B cell (primary cell): Measurements from ENCODE around the gene ST6GALNAC1. TPM values are rescaled to one million over a fixed set of nuclear protein-coding genes. Genes with fewer than 3 reads are reported as not detected.

Experiments
- ATAC-seq: fragments of 200-7000 bp; cut with Tn5 transposase; one replicate; pipeline ENCODE4 v1.10.0; 2021; ENCODE audit warnings: low read depth, mild to moderate bottlenecking, moderate number of reproducible peaks, moderate library complexity
- CTCF ChIA-PET: fragments of 350-600 bp; sonication (Branson Sonifier 250); formaldehyde crosslinking; loops from one replicate; lab custom pipeline; 2021; ENCODE audit warnings: antibody characterized with exemption, inconsistent platforms; lab: Charles Lee
- POLR2A ChIA-PET: fragments of 350-600 bp; sonication (Branson Sonifier 250); formaldehyde crosslinking; loops from one replicate; lab custom pipeline; 2021; ENCODE audit warnings: antibody characterized with exemption; lab: Charles Lee
- DNase-seq: peaks from one replicate; pipeline ENCODE4 v3.0.0; 2013
- H2AFZ ChIP-seq: 2 replicates; pipeline ENCODE4 v1.6.1; 2012; ENCODE audit warnings: mild to moderate bottlenecking, low read depth, low read length; ENCODE audit not compliant: insufficient read depth, poor library complexity, severe bottlenecking
- H3K27ac ChIP-seq, 2 donors: 1 replicate in 1 of 2; 2 replicates in 1 of 2; pipeline ENCODE4 v1.5.1; 2012 to 2013; ENCODE audit warnings: low read length in 2 of 2, mild to moderate bottlenecking in 2 of 2, moderate library complexity in 1 of 2
- H3K27me3 ChIP-seq, 4 experiments: fragments of 200-600 bp in 1 of 4; sonication (generic) in 1 of 4; replicated peaks in 1 of 4; 1 replicate in 2 of 4; 2 replicates in 2 of 4; pipeline versions ENCODE4 v1.6.1 to v1.7.0; 2013 to 2016; ENCODE audit warnings: low read length in 3 of 4, mild to moderate bottlenecking in 2 of 4, mixed read lengths in 1 of 4, moderate library complexity in 1 of 4; ENCODE audit not compliant: insufficient read depth in 4 of 4, control insufficient read depth in 3 of 4; ENCODE audit errors: control extremely low read depth in 1 of 4
- H3K36me3 ChIP-seq, 2 experiments: replicated peaks in 1 of 2; 1 replicate in 1 of 2; 2 replicates in 1 of 2; pipeline versions ENCODE4 v1.6.1 to v1.7.1; 2013; ENCODE audit warnings: low read length in 1 of 2; ENCODE audit not compliant: insufficient read depth in 2 of 2, control insufficient read depth in 1 of 2; ENCODE audit errors: control extremely low read depth in 1 of 2, extremely low read depth in 1 of 2
- H3K4me1 ChIP-seq, 2 donors: fragments of 200-600 bp in 1 of 2; sonication (generic) in 1 of 2; 1 replicate in 1 of 2; 2 replicates in 1 of 2; pipeline versions ENCODE4 v1.5.1 to v1.6.1; 2013 to 2017; ENCODE audit warnings: low read length in 2 of 2; ENCODE audit not compliant: control insufficient read depth in 2 of 2, insufficient read depth in 2 of 2
- H3K4me2 ChIP-seq: replicated peaks from 2 replicates; pipeline ENCODE3; 2012; ENCODE audit warnings: mild to moderate bottlenecking, low read depth, low read length; ENCODE audit not compliant: poor library complexity, severe bottlenecking
- H3K4me3 ChIP-seq, 5 experiments: fragments of 200-600 bp in 1 of 5; sonication (generic) in 1 of 5; 1 replicate in 3 of 5; 2 replicates in 2 of 5; pipeline versions ENCODE4 v1.5.1 to v1.7.0; 2011 to 2016; ENCODE audit warnings: low read length in 4 of 5, mild to moderate bottlenecking in 4 of 5, low read depth in 2 of 5, control low read depth in 1 of 5, moderate library complexity in 1 of 5; ENCODE audit not compliant: insufficient read depth in 1 of 5; ENCODE audit errors: control extremely low read depth in 1 of 5, extremely low read depth in 1 of 5
- H3K79me2 ChIP-seq: fragments of 200-600 bp; sonication (generic); one replicate; pipeline ENCODE4 v1.6.0; 2016; ENCODE audit warnings: low read length; ENCODE audit not compliant: control insufficient read depth, insufficient read depth
- H3K9ac ChIP-seq: fragments of 200-600 bp; sonication (generic); 2 replicates; pipeline ENCODE4 v1.6.1; 2017; ENCODE audit warnings: mild to moderate bottlenecking, low read length, moderate library complexity
- H3K9me3 ChIP-seq, 3 donors: one replicate each; pipeline versions ENCODE4 v1.6.1 to v1.7.1; 2013; ENCODE audit warnings: low read length in 2 of 3; ENCODE audit not compliant: control insufficient read depth in 2 of 3, insufficient read depth in 1 of 3; ENCODE audit errors: control extremely low read depth in 1 of 3
- H4K20me1 ChIP-seq: 2 replicates; pipeline ENCODE4 v1.6.0; 2012; ENCODE audit warnings: mild to moderate bottlenecking, low read length; ENCODE audit not compliant: insufficient read depth, control insufficient read depth, poor library complexity, severe bottlenecking
- H3K27ac Mint-ChIP-seq: one replicate; pipeline ENCODE4 v1.8.0; 2021; ENCODE audit warnings: mixed read lengths
- H3K27me3 Mint-ChIP-seq: one replicate; pipeline ENCODE4 v1.8.0; 2021; ENCODE audit warnings: mixed read lengths
- H3K4me1 Mint-ChIP-seq: one replicate; pipeline ENCODE4 v1.8.0; 2021; ENCODE audit warnings: mixed read lengths
- H3K4me3 Mint-ChIP-seq: one replicate; pipeline ENCODE4 v1.8.0; 2021; ENCODE audit warnings: mixed read lengths
- H3K9me3 Mint-ChIP-seq: one replicate; pipeline ENCODE4 v1.8.0; 2022; ENCODE audit warnings: mixed read lengths; ENCODE audit not compliant: insufficient read depth
- EZH2 ChIP-seq: IDR thresholded peaks from 2 replicates; pipeline ENCODE4 v1.6.1; 2012; ENCODE audit warnings: borderline replicate concordance, low read depth, mild to moderate bottlenecking, moderate library complexity, low read length; ENCODE audit not compliant: insufficient read depth, poor library complexity, severe bottlenecking
- WGBS: methylation state at CpG from one replicate; pipeline ENCODE4 v1.1.5; 2013; ENCODE audit warnings: missing lambda C conversion rate; ENCODE audit not compliant: insufficient coverage; 5-methylcytosine and 5-hydroxymethylcytosine counted together
- intact Hi-C: fragments of 100-400 bp; cut with micrococcal nuclease; formaldehyde crosslinking; loops from one replicate; pipeline ENCODE4 v1.10.0; 2022
- polyA plus RNA-seq: library from polyadenylated mRNA; depleted of rRNA; stranded (reverse); fragments of >200 nt; gene quantifications from 2 replicates; pipeline ENCODE4 v1.2.3, GENCODE V29; 2012
- total RNA-seq, 2 donors: library from RNA; stranded (reverse); fragments of 120-200 nt in 1 of 2; gene quantifications; 1 replicate in 1 of 2; 2 replicates in 1 of 2; pipeline versions ENCODE4 v1.2.3 to v1.2.4, GENCODE V29; 2013 to 2022
- TF ChIP-seq, protein P1 (sequence below): fragments of 200-600 bp; IDR thresholded peaks from one replicate; pipeline ENCODE4 v1.8.0; 2022; ENCODE audit warnings: antibody characterized with exemption, mild to moderate bottlenecking

ST6GALNAC1 gene
- total and polyA plus RNA-seq, 2 donors (not counting 1 experiment from before 2014, with no cell fraction given) = not detected

DNA sequence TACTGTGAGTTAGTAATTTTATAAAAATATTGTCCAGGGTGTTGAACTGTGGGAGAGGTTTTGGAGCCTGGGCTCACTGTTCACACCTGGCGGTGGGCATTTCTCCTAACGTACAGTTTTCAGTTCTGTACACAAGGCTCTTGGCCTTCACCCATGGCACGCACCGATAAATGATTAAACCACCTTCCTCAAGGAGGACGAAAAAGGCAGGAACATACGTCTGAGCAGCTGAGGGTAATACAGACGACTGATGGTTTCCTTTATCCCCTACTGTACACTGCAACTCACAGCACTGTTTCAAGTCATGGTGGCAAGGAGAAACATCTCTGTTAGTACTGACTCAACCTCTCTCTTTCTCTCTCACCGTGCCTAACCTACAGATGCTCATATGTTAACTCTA is 1.4 kb upstream of the ST6GALNAC1 start:
- 90% methylated on average over 7 of the region's 8 CpGs for whole genome bisulfite sequencing
- Histone ChIP-seq H3K9ac (no peak overlapping the region), H3K4me3 (no peak overlapping the region), H3K27me3 (peaks cover 0 to 18% (median 7%) of the 10 kb centered on the region in 4 experiments), H3K4me1 (no peaks in the 10 kb centered on the region), H3K36me3 (no peaks in the 10 kb centered on the region), H3K79me2 (no peaks in the 10 kb centered on the region), H2AFZ (no peak overlapping the region), H3K9me3 (peaks cover 4 to 18% (median 5%) of the 10 kb centered on the region in 3 donors), H4K20me1 (no peaks in the 10 kb centered on the region), H3K27ac (no peak overlapping the region), H3K4me2 (no peak overlapping the region)
- Mint-ChIP-seq H3K27me3 (peaks cover 28% of the 10 kb centered on the region), H3K4me3 (no peak overlapping the region), H3K4me1 (no peaks in the 10 kb centered on the region), H3K9me3 (peaks cover 3% of the 10 kb centered on the region), H3K27ac (no peak overlapping the region)
- ChIA-PET CTCF (no interaction called here), POLR2A (no interaction called here)
- intact Hi-C loops = no loop called here
- TF ChIP-seq, protein P1, sequence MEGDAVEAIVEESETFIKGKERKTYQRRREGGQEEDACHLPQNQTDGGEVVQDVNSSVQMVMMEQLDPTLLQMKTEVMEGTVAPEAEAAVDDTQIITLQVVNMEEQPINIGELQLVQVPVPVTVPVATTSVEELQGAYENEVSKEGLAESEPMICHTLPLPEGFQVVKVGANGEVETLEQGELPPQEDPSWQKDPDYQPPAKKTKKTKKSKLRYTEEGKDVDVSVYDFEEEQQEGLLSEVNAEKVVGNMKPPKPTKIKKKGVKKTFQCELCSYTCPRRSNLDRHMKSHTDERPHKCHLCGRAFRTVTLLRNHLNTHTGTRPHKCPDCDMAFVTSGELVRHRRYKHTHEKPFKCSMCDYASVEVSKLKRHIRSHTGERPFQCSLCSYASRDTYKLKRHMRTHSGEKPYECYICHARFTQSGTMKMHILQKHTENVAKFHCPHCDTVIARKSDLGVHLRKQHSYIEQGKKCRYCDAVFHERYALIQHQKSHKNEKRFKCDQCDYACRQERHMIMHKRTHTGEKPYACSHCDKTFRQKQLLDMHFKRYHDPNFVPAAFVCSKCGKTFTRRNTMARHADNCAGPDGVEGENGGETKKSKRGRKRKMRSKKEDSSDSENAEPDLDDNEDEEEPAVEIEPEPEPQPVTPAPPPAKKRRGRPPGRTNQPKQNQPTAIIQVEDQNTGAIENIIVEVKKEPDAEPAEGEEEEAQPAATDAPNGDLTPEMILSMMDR = no peak
- TF ChIP-seq EZH2 = no peak
- DNase-seq (no peak), ATAC-seq (no peak)

DNA sequence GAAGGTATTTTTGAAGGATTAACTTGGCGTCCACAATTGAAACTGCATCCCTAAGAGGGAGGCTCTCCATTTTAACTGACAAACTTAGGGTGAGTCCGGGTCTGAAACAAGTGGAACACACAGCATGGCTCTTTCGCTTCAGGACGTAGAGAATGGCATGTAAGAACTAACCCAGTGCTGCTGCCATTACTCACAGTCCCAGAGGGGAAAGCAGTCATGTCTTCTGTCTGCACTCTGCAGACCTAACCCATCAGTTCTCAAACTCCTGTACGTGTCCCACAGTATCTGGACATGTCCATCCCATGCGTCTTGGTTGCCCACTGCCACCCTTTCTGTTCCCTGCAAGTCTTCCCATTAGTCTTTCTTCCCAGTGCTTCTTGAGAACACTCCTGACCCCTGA is 563 bp downstream of the ST6GALNAC1 start:
- no peak overlapping the region for H3K27ac ChIP-seq
- peaks cover 0 to 16% (median 6%) of the 10 kb centered on the region in 4 experiments for H3K27me3 ChIP-seq
- Mint-ChIP-seq H3K27me3 (peaks cover 26% of the 10 kb centered on the region), H3K4me1 (no peaks in the 10 kb centered on the region), H3K27ac (no peak overlapping the region), H3K4me3 (no peak overlapping the region), H3K9me3 (peaks cover 3% of the 10 kb centered on the region)
- H3K4me2 ChIP-seq = no peak overlapping the region
- POLR2A ChIA-PET = no interaction called here
- TF ChIP-seq EZH2 = no peak
- TF ChIP-seq, protein P1 = no peak
- H3K9me3 ChIP-seq = peaks cover 4 to 16% (median 5%) of the 10 kb centered on the region in 3 donors
- no peak for ATAC-seq
- DNase-seq = no peak
- H3K9ac ChIP-seq = no peak overlapping the region
- intact Hi-C loops = no loop called here
- no peaks in the 10 kb centered on the region for H3K36me3 ChIP-seq
- H2AFZ ChIP-seq = no peak overlapping the region
- CTCF ChIA-PET = no interaction called here
- H4K20me1 ChIP-seq = no peaks in the 10 kb centered on the region
- H3K79me2 ChIP-seq = no peaks in the 10 kb centered on the region
- no peaks in the 10 kb centered on the region for H3K4me1 ChIP-seq
- no peak overlapping the region for H3K4me3 ChIP-seq
- 92% methylated on average over 6 of the region's 6 CpGs for WGBS
